WTC11 (cell line): Measurements from ENCODE around the gene PLCH2. TPM values are rescaled to one million over a fixed set of nuclear protein-coding genes. Genes with fewer than 3 reads are reported as not detected.
A peak's percentile ranks its signal among the peaks of the same experiment; 100 is the strongest.

ENCODE experiments used
- ATAC-seq: fragments of 200-7000 bp; cut with Tn5 transposase; 2 replicates; pipeline ENCODE4 v1.10.0; 2021; ENCODE audit warnings: mild to moderate bottlenecking, moderate library complexity
- CTCF ChIA-PET: fragments of 300-600 bp; sonication (Branson Sonifier 250); formaldehyde crosslinking; loops from one replicate; lab custom pipeline; 2021; ENCODE audit warnings: antibody characterized with exemption; lab: Charles Lee
- POLR2A ChIA-PET: fragments of 350-600 bp; sonication (Branson Sonifier 250); formaldehyde crosslinking; loops from one replicate; lab custom pipeline; 2021; ENCODE audit warnings: antibody characterized with exemption; lab: Charles Lee
- DNase-seq: peaks from one replicate; pipeline ENCODE4 v3.0.0; 2021; ENCODE audit warnings: low spot score
- H3K27ac Mint-ChIP-seq: 2 replicates; pipeline ENCODE4 v1.8.0; 2021; ENCODE audit warnings: mixed read lengths
- H3K27me3 Mint-ChIP-seq: 2 replicates; pipeline ENCODE4 v1.8.0; 2021; ENCODE audit warnings: low read depth, mild to moderate bottlenecking, moderate library complexity, mixed read lengths
- H3K36me3 Mint-ChIP-seq: 2 replicates; pipeline ENCODE4 v1.8.0; 2021; ENCODE audit warnings: mixed read lengths
- H3K4me1 Mint-ChIP-seq: 2 replicates; pipeline ENCODE4 v1.8.0; 2022; ENCODE audit warnings: mixed read lengths
- H3K4me3 Mint-ChIP-seq: 2 replicates; pipeline ENCODE4 v1.8.0; 2021; ENCODE audit warnings: mild to moderate bottlenecking, moderate library complexity, mixed read lengths
- H3K9me3 Mint-ChIP-seq: 2 replicates; pipeline ENCODE4 v1.8.0; 2021; ENCODE audit warnings: mixed read lengths
- AFF4 ChIP-seq: sonication (generic); formaldehyde crosslinking; IDR thresholded peaks from 2 replicates; pipeline ENCODE4 v1.8.1; 2023; ENCODE audit warnings: mild to moderate bottlenecking, missing genetic modification reagents, borderline replicate concordance
- CREB1 ChIP-seq: sonication (generic); formaldehyde crosslinking; IDR thresholded peaks from 2 replicates; pipeline ENCODE4 v1.8.0; 2023; ENCODE audit warnings: mild to moderate bottlenecking, missing genetic modification reagents
- EMX1 ChIP-seq: fragments of 250-450 bp; sonication (Bioruptor Pico); IDR thresholded peaks from 2 replicates; pipeline ENCODE4 v1.8.0; 2021; ENCODE audit warnings: mild to moderate bottlenecking
- ERG ChIP-seq: fragments of 250-450 bp; sonication (Bioruptor Pico); IDR thresholded peaks from 2 replicates; pipeline ENCODE4 v1.8.0; 2021; ENCODE audit warnings: mild to moderate bottlenecking
- ETV6 ChIP-seq: sonication (generic); formaldehyde crosslinking; IDR thresholded peaks from 2 replicates; pipeline ENCODE4 v1.8.1; 2022; ENCODE audit warnings: mild to moderate bottlenecking, missing genetic modification reagents
- FOXJ3 ChIP-seq: sonication (generic); formaldehyde crosslinking; IDR thresholded peaks from 2 replicates; pipeline ENCODE4 v1.9.0; 2021; ENCODE audit warnings: missing genetic modification reagents, mild to moderate bottlenecking, borderline replicate concordance
- GABPB1 ChIP-seq: sonication (generic); formaldehyde crosslinking; IDR thresholded peaks from 2 replicates; pipeline ENCODE4 v1.8.1; 2023; ENCODE audit warnings: mild to moderate bottlenecking, missing genetic modification reagents
- JUN ChIP-seq: sonication (generic); formaldehyde crosslinking; IDR thresholded peaks from 2 replicates; pipeline ENCODE4 v1.8.0; 2023; ENCODE audit warnings: mild to moderate bottlenecking, missing genetic modification reagents
- MYBL2 ChIP-seq: sonication (generic); formaldehyde crosslinking; IDR thresholded peaks from 2 replicates; pipeline ENCODE4 v1.8.1; 2023; ENCODE audit warnings: mild to moderate bottlenecking, moderate library complexity, missing genetic modification reagents
- NR2C2 ChIP-seq: sonication (generic); formaldehyde crosslinking; IDR thresholded peaks from 2 replicates; pipeline ENCODE4 v1.8.0; 2022; ENCODE audit warnings: mild to moderate bottlenecking, missing genetic modification reagents
- NR3C1 ChIP-seq: sonication (generic); formaldehyde crosslinking; conservative IDR thresholded peaks from 2 replicates; pipeline ENCODE4 v1.8.1; 2023; ENCODE audit warnings: low read depth, mild to moderate bottlenecking, missing genetic modification reagents
- OVOL2 ChIP-seq: fragments of 250-450 bp; sonication (Bioruptor Pico); IDR thresholded peaks from 2 replicates; pipeline ENCODE4 v1.9.0; 2021; ENCODE audit warnings: mild to moderate bottlenecking, borderline replicate concordance
- PREB ChIP-seq: sonication (generic); formaldehyde crosslinking; IDR thresholded peaks from 2 replicates; pipeline ENCODE4 v1.8.1; 2022; ENCODE audit warnings: mild to moderate bottlenecking, missing genetic modification reagents, moderate library complexity, borderline replicate concordance
- RELA ChIP-seq: sonication (generic); formaldehyde crosslinking; IDR thresholded peaks from 2 replicates; pipeline ENCODE4 v1.8.1; 2022; ENCODE audit warnings: missing genetic modification reagents, mild to moderate bottlenecking, borderline replicate concordance
- ZNF263 ChIP-seq: sonication (generic); formaldehyde crosslinking; IDR thresholded peaks from 2 replicates; pipeline ENCODE4 v1.8.1; 2022; ENCODE audit warnings: low read depth, mild to moderate bottlenecking, moderate library complexity, missing genetic modification reagents
- ZNF423 ChIP-seq: fragments of 250-450 bp; sonication (Bioruptor Pico); IDR thresholded peaks from 2 replicates; pipeline ENCODE4 v2.1.2; 2022; ENCODE audit warnings: mild to moderate bottlenecking, moderate library complexity
- ZNF671 ChIP-seq: fragments of 250-450 bp; sonication (Bioruptor Pico); IDR thresholded peaks from 2 replicates; pipeline ENCODE4 v1.8.0; 2021; ENCODE audit warnings: mild to moderate bottlenecking
- total RNA-seq: library from RNA; stranded (reverse); gene quantifications from 3 replicates; pipeline ENCODE4 v1.2.3, GENCODE V29; 2021
- TF ChIP-seq, protein P1 (sequence below): sonication (generic); formaldehyde crosslinking; IDR thresholded peaks from 2 replicates; pipeline ENCODE4 v1.8.0; 2023; ENCODE audit warnings: missing genetic modification reagents
- TF ChIP-seq, protein P2 (sequence below): sonication (generic); formaldehyde crosslinking; IDR thresholded peaks from 2 replicates; pipeline ENCODE4 v1.8.1; 2022; ENCODE audit warnings: mild to moderate bottlenecking, moderate library complexity, missing genetic modification reagents
- TF ChIP-seq, protein P3 (sequence below): sonication (generic); formaldehyde crosslinking; IDR thresholded peaks from 2 replicates; pipeline ENCODE4 v1.8.1; 2023; ENCODE audit warnings: mild to moderate bottlenecking, missing genetic modification reagents
- TF ChIP-seq, protein P4 (sequence below): sonication (generic); formaldehyde crosslinking; IDR thresholded peaks from 2 replicates; pipeline ENCODE4 v1.8.0; 2022; ENCODE audit warnings: mild to moderate bottlenecking, missing genetic modification reagents

PLCH2 gene
- total RNA-seq, 1 experiment from 2014 or later, result 0.17 TPM

- Mint-ChIP-seq H3K9me3 (no peaks in the 10 kb centered on the region), H3K4me1 (peaks cover 28% of the 10 kb centered on the region), H3K27ac (no peak overlapping the region), H3K4me3 (peak overlapping the region; percentile 83), H3K27me3 (peaks cover 38% of the 10 kb centered on the region), H3K36me3 (peaks cover 8% of the 10 kb centered on the region)
- TF ChIP-seq ERG (CRISPR knock-in tag), result no peak
- no peak for TF ChIP-seq ZNF263
- TF ChIP-seq PREB (CRISPR knock-in tag), result no peak
- no peak for TF ChIP-seq JUN (CRISPR knock-in tag)
- TF ChIP-seq, protein P1, sequence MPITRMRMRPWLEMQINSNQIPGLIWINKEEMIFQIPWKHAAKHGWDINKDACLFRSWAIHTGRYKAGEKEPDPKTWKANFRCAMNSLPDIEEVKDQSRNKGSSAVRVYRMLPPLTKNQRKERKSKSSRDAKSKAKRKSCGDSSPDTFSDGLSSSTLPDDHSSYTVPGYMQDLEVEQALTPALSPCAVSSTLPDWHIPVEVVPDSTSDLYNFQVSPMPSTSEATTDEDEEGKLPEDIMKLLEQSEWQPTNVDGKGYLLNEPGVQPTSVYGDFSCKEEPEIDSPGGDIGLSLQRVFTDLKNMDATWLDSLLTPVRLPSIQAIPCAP (CRISPR knock-in tag), result no peak
- no peak for TF ChIP-seq FOXJ3 (CRISPR knock-in tag)
- TF ChIP-seq GABPB1 (CRISPR knock-in tag), result no peak
- no peak for TF ChIP-seq ZNF671 (CRISPR knock-in tag)
- TF ChIP-seq, protein P2, sequence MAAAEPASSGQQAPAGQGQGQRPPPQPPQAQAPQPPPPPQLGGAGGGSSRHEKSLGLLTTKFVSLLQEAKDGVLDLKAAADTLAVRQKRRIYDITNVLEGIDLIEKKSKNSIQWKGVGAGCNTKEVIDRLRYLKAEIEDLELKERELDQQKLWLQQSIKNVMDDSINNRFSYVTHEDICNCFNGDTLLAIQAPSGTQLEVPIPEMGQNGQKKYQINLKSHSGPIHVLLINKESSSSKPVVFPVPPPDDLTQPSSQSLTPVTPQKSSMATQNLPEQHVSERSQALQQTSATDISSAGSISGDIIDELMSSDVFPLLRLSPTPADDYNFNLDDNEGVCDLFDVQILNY (CRISPR knock-in tag), result no peak
- TF ChIP-seq ZNF423 (CRISPR knock-in tag), result no peak
- TF ChIP-seq RELA (CRISPR knock-in tag), result no peak
- TF ChIP-seq NR3C1 (CRISPR knock-in tag), result no peak
- TF ChIP-seq, protein P3, sequence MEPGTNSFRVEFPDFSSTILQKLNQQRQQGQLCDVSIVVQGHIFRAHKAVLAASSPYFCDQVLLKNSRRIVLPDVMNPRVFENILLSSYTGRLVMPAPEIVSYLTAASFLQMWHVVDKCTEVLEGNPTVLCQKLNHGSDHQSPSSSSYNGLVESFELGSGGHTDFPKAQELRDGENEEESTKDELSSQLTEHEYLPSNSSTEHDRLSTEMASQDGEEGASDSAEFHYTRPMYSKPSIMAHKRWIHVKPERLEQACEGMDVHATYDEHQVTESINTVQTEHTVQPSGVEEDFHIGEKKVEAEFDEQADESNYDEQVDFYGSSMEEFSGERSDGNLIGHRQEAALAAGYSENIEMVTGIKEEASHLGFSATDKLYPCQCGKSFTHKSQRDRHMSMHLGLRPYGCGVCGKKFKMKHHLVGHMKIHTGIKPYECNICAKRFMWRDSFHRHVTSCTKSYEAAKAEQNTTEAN (CRISPR knock-in tag), result no peak
- TF ChIP-seq, protein P4, sequence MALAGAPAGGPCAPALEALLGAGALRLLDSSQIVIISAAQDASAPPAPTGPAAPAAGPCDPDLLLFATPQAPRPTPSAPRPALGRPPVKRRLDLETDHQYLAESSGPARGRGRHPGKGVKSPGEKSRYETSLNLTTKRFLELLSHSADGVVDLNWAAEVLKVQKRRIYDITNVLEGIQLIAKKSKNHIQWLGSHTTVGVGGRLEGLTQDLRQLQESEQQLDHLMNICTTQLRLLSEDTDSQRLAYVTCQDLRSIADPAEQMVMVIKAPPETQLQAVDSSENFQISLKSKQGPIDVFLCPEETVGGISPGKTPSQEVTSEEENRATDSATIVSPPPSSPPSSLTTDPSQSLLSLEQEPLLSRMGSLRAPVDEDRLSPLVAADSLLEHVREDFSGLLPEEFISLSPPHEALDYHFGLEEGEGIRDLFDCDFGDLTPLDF, result no peak
- TF ChIP-seq MYBL2 (CRISPR knock-in tag), result no peak
- no peak for TF ChIP-seq ETV6
- TF ChIP-seq OVOL2 (CRISPR knock-in tag), result no peak
- CTCF ChIA-PET, result interaction anchor here (0.8 to 4.4 kb wide), 15 partner anchors 9 to 965 kb away, joined by 3 to 61 read pairs (median 6); partner anchors contain the start of genes FAAP20, MORN1, PEX10 and RER1
- no peak for ATAC-seq
- POLR2A ChIA-PET, result interaction anchor here (0.9 to 1.4 kb wide), 4 partner anchors 16 to 134 kb away, joined by 3 to 6 read pairs (median 4); partner anchors contain the start of genes MORN1 and RER1
- no peak for DNase-seq
Measured at GRCh38 chr1:2525572-2525919, 49.5 kb downstream of the PLCH2 start.

DNA sequence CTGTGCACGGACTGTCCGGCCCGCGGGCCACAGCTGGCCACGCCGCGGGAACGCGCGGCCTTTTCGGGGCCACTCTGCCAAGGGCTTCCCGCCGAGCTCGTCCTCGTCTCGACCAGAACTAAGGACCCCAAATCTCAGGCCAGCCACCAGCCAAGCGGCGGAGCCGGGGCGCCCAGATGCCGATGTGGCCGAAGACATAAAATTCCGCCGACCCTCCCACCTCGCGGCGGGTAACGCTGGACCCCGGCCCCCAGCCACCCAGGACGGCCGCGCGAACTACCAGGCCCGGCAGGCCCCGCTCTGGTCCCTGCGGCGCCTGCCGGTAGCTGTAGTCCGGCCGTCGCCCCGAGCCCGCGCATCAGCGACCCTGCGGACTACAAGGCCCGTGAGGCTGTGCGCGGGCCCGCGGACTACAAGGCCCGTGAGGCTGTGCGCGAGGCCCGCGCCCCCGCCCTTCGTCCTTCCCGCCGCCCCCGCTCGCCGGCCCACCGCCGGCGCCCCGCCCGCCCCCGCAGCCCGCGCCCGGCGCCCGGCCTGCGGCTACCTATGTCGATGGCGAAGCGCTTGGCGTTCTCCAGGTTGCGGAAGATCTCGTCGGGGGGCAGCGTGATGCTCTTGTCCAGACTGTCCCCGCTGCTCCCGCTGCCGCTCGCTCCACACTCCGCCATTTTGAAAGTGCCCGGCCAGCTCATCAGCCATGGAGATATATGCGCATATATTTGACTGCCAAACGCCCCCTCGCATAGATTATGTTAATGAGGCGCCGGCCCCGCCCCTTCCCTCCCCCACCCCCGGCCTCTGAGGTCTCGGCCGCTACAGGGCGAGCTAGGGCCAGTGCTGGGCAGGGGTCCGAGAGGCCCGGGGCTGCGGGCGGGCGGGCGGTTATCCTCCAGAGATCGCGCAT lies 50.1 kb downstream of the PLCH2 start, which contains the start of gene PANK4:
TSS of gene PANK4 (minus strand) at position 677 of the 904 bp plus-strand sequence. CDS start at position 668, 9 bp downstream.
- Mint-ChIP-seq H3K9me3 (no peaks in the 10 kb centered on the region), H3K4me3 (peak within 1 kb of the TSS; percentile 83), H3K4me1 (peaks cover 28% of the 10 kb centered on the region), H3K27me3 (peaks cover 44% of the 10 kb centered on the region), H3K36me3 (peaks cover 2% of the 10 kb centered on the region), H3K27ac (peak within 1 kb of the TSS; percentile 92; the same call in 1 of the 2 replicates)
- ATAC-seq, result peak; percentile 86
- ChIA-PET POLR2A (interaction anchor here (0.9 to 1.4 kb wide), 4 partner anchors 16 to 135 kb away, joined by 3 to 6 read pairs (median 4); partner anchors contain the start of genes MORN1 and RER1), CTCF (interaction anchor here (0.6 to 4.4 kb wide), 26 partner anchors 9 to 965 kb away, joined by 3 to 61 read pairs (median 4); partner anchors contain the start of genes FAAP20, MORN1, PEX10 and RER1)
- DNase-seq, result peak; percentile 91
- no peak for TF ChIP-seq CREB1 (CRISPR knock-in tag)
- TF ChIP-seq MYBL2 (CRISPR knock-in tag), result peak; percentile 39; the same call in 1 of the 2 replicates
- 0 out of 2 replicates have a peak, but pooled peaks have one; percentile 7 for TF ChIP-seq EMX1 (CRISPR knock-in tag)
- TF ChIP-seq AFF4, result no peak
- no peak for TF ChIP-seq NR2C2
- no peak for TF ChIP-seq FOXJ3 (CRISPR knock-in tag)
